Measurements from ENCODE around the gene TARS1.
A peak's percentile ranks its signal among the peaks of the same experiment; 100 is the strongest.

The TARS1 gene

GRCh38 chr5:33409435-33410170, 31.2 kb upstream of the TARS1 start:
- no peak for TF ChIP-seq CTCF (conservative IDR thresholded peaks at IDR 0.05; ENCODE audit: low read depth, low read length)
- peak; percentile 81 for DNase-seq (ENCODE audit: low read depth)
- H3K4me3 ChIP-seq (ENCODE audit: low read depth, low read length), result no peak overlapping the region

GRCh38 chr5:33410221-33410620, 30.5 kb upstream of the TARS1 start:
- no peak overlapping the region for H3K4me3 ChIP-seq (ENCODE audit: low read depth, low read length)
- TF ChIP-seq CTCF (conservative IDR thresholded peaks at IDR 0.05; ENCODE audit: low read depth, low read length), result no peak
- DNase-seq (ENCODE audit: low read depth), result no peak

- TF ChIP-seq CTCF (conservative IDR thresholded peaks at IDR 0.05; ENCODE audit: low read depth, low read length), result no peak
- no peak overlapping the region for H3K4me3 ChIP-seq (ENCODE audit: low read depth, low read length)
Observed at GRCh38 chr5:33411498-33411897, 29.3 kb upstream of the TARS1 start.

GRCh38 chr5:33415811-33416354, 24.9 kb upstream of the TARS1 start:
- no peak for DNase-seq (ENCODE audit: low read depth)
- H3K4me3 ChIP-seq (ENCODE audit: low read depth, low read length), result no peak overlapping the region
- TF ChIP-seq CTCF (conservative IDR thresholded peaks at IDR 0.05; ENCODE audit: low read depth, low read length), result no peak

More at GRCh38 chr5:33411498-33411897, 29.3 kb upstream of the TARS1 start:
- DNase-seq (ENCODE audit: low read depth), result no peak

GRCh38 chr5:33417632-33418031, 23.1 kb upstream of the TARS1 start:
- no peak for DNase-seq (ENCODE audit: low read depth)
- no peak for TF ChIP-seq CTCF (conservative IDR thresholded peaks at IDR 0.05; ENCODE audit: low read depth, low read length)

GRCh38 chr5:33420946-33421345, 19.8 kb upstream of the TARS1 start:
- no peak for DNase-seq (ENCODE audit: low read depth)
- no peak for TF ChIP-seq CTCF (conservative IDR thresholded peaks at IDR 0.05; ENCODE audit: low read depth, low read length)
- no peak overlapping the region for H3K4me3 ChIP-seq (ENCODE audit: low read depth, low read length)

More at GRCh38 chr5:33417632-33418031, 23.1 kb upstream of the TARS1 start:
- H3K4me3 ChIP-seq (ENCODE audit: low read depth, low read length), result no peak overlapping the region

- no peak for DNase-seq (ENCODE audit: low read depth)
- no peak for TF ChIP-seq CTCF (conservative IDR thresholded peaks at IDR 0.05; ENCODE audit: low read depth, low read length)
- no peak overlapping the region for H3K4me3 ChIP-seq (ENCODE audit: low read depth, low read length)
Observed at GRCh38 chr5:33422191-33422590, 18.6 kb upstream of the TARS1 start.
